Naive thymus-derived CD4-positive, alpha-beta T cell (primary cell): Measurements from ENCODE around the gene TOX2. TPM values are rescaled to one million over a fixed set of nuclear protein-coding genes. Genes with fewer than 3 reads are reported as not detected.

Experiments
- ATAC-seq: fragments of 150-1000 bp; cut with Tn5 transposase; 2 replicates; pipeline ENCODE4 v1.10.0; 2021; ENCODE audit warnings: mild to moderate bottlenecking, moderate library complexity
- CTCF ChIA-PET: fragments of 350-600 bp; sonication (Branson Sonifier 250); formaldehyde crosslinking; loops from one replicate; lab custom pipeline; 2021; ENCODE audit warnings: antibody characterized with exemption; lab: Charles Lee
- POLR2A ChIA-PET: fragments of 350-600 bp; sonication (Branson Sonifier 250); formaldehyde crosslinking; loops from one replicate; lab custom pipeline; 2021; ENCODE audit warnings: antibody characterized with exemption, inconsistent platforms; lab: Charles Lee
- DNase-seq, 9 donors: peaks; one replicate each; pipeline versions ENCODE4 v3.0.0 to v3.0.0-alpha.2; 2020 to 2022; ENCODE audit warnings: mixed read lengths in 1 of 9
- H3K27ac ChIP-seq: one replicate; pipeline ENCODE4 v1.7.0; 2013; ENCODE audit warnings: mild to moderate bottlenecking, low read depth, low read length, moderate library complexity
- H3K27me3 ChIP-seq, 2 donors: one replicate each; pipeline ENCODE4 v1.7.0; 2013; ENCODE audit warnings: low read length in 2 of 2, mild to moderate bottlenecking in 2 of 2, moderate library complexity in 2 of 2; ENCODE audit not compliant: control insufficient read depth in 2 of 2, insufficient read depth in 2 of 2
- H3K36me3 ChIP-seq, 3 experiments: 1 replicate in 2 of 3; 2 replicates in 1 of 3; pipeline ENCODE4 v1.7.0; 2013; ENCODE audit warnings: low read length in 3 of 3, mild to moderate bottlenecking in 3 of 3, moderate library complexity in 1 of 3; ENCODE audit not compliant: insufficient read depth in 3 of 3, control insufficient read depth in 2 of 3
- H3K4me1 ChIP-seq, 2 donors: one replicate each; pipeline ENCODE4 v1.7.0; 2013; ENCODE audit warnings: low read length in 2 of 2, mild to moderate bottlenecking in 2 of 2, moderate library complexity in 1 of 2; ENCODE audit not compliant: control insufficient read depth in 2 of 2, insufficient read depth in 2 of 2
- H3K4me3 ChIP-seq: 2 replicates; pipeline ENCODE4 v1.7.0; 2013; ENCODE audit warnings: mild to moderate bottlenecking, low read length
- H3K9me3 ChIP-seq, 3 experiments: 1 replicate in 2 of 3; 2 replicates in 1 of 3; pipeline ENCODE4 v1.7.0; 2013; ENCODE audit warnings: low read length in 3 of 3; ENCODE audit not compliant: control insufficient read depth in 2 of 3
- H3K27ac Mint-ChIP-seq, 9 donors: one replicate each; pipeline ENCODE4 v1.8.0; 2020 to 2022; ENCODE audit warnings: mixed read lengths in 9 of 9, mild to moderate bottlenecking in 8 of 9, moderate library complexity in 5 of 9, inconsistent platforms in 2 of 9
- H3K27me3 Mint-ChIP-seq, 5 donors: one replicate each; pipeline ENCODE4 v1.8.0; 2021 to 2022; ENCODE audit warnings: mixed read lengths in 5 of 5, mild to moderate bottlenecking in 1 of 5
- H3K36me3 Mint-ChIP-seq, 5 donors: one replicate each; pipeline ENCODE4 v1.8.0; 2020 to 2022; ENCODE audit warnings: mixed read lengths in 5 of 5, mild to moderate bottlenecking in 3 of 5, inconsistent platforms in 1 of 5
- H3K4me1 Mint-ChIP-seq, 7 donors: one replicate each; pipeline ENCODE4 v1.8.0; 2020 to 2022; ENCODE audit warnings: mixed read lengths in 7 of 7, mild to moderate bottlenecking in 3 of 7, inconsistent platforms in 1 of 7
- H3K4me3 Mint-ChIP-seq, 10 donors: one replicate each; pipeline ENCODE4 v1.8.0; 2020 to 2022; ENCODE audit warnings: mild to moderate bottlenecking in 10 of 10, mixed read lengths in 10 of 10, moderate library complexity in 6 of 10, inconsistent platforms in 2 of 10
- H3K9me3 Mint-ChIP-seq, 11 donors: one replicate each; pipeline ENCODE4 v1.8.0; 2020 to 2022; ENCODE audit warnings: mixed read lengths in 11 of 11, mild to moderate bottlenecking in 4 of 11, inconsistent platforms in 1 of 11, moderate library complexity in 1 of 11
- intact Hi-C, 2 donors: fragments of 100-400 bp; cut with micrococcal nuclease; formaldehyde crosslinking; loops; one replicate each; pipeline ENCODE4 v1.15.1; 2023
- polyA plus RNA-seq, 2 donors: library from polyadenylated mRNA; unstranded; fragments of 300-500 nt; fragmentation: Illumina TruSeq; gene quantifications; one replicate each; pipeline ENCODE4 v1.2.3, GENCODE V29; 2021
- total RNA-seq, 6 experiments: library from RNA in 5 of 6; stranded (reverse) in 5 of 6; gene quantifications; 1 replicate in 5 of 6; 2 replicates in 1 of 6; pipeline ENCODE4 v1.2.3 and lab custom pipeline; 2021 to 2026

Gene TOX2, protein sequence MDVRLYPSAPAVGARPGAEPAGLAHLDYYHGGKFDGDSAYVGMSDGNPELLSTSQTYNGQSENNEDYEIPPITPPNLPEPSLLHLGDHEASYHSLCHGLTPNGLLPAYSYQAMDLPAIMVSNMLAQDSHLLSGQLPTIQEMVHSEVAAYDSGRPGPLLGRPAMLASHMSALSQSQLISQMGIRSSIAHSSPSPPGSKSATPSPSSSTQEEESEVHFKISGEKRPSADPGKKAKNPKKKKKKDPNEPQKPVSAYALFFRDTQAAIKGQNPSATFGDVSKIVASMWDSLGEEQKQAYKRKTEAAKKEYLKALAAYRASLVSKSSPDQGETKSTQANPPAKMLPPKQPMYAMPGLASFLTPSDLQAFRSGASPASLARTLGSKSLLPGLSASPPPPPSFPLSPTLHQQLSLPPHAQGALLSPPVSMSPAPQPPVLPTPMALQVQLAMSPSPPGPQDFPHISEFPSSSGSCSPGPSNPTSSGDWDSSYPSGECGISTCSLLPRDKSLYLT
- total RNA-seq (1 to 10 TPM in 2 of 5 experiments, under 1 TPM in 3; 0.22 to 7.1 (median 0.96) TPM), polyA plus RNA-seq (1 to 10 TPM; 1.6 to 4.0 TPM), total RNA-seq (lab: John Stamatoyannopoulos, UW) (0.94 reads per million)

DNA sequence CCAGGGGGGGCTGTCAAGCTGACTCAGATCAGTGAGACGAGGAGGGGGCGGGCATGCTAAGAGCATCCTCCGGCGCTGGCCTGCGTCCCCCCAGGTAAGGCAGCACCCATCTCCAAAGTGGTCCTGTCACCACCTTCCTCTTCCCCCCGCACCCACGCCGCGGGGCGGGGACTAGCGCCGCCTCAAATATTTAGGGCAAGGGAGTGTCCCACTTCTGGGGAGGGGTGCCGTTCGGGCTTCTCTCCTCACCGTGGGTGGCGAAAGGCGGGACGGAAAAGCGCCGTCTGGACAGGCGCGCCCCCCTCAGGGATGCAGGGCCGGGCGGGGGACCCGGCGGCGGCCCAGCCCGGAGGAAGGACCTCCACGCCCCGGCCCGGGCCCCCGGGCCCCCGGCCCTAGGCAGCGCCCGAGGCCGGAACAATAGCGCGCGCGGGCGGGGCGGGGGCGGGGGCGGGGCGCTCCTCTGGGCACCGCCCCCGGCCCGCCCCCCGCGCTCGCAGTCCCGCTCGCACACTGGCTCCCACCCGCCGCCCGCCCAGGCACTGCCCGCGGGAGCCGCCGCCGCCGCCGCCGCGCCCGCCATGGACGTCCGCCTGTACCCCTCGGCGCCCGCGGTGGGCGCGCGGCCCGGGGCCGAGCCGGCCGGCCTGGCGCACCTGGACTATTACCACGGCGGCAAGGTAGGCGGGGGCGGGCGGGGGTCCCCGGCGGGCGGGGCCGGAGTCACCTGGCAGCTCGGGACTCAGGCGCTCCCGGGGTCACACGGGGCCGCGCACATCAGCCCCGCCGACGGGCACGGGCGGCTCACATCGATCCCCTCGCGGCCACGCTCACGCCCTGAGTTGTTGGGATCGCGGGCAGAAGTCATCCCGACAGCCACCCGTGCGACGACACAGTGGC lies at the start of gene TOX2:
Gene TOX2, plus strand, starts transcription at position 542 of the 900 bp plus-strand sequence. Its CDS starts 40 bp downstream, at position 582.
- DNase-seq (peak; percentile 12 to 59 (median 42)), ATAC-seq (peak; percentile 86)
- H3K4me1 Mint-ChIP-seq: peaks cover 12 to 28% (median 21%) of the 10 kb centered on the region in 7 donors
- peak within 1 kb of the TSS in 8 of 9 donors; percentile 70 to 94 (median 78) for H3K27ac Mint-ChIP-seq
- intact Hi-C loops: loop anchor here in 1 of 2 donors (5.0 kb wide), 1 partner anchor 162 kb away; no protein-coding TSS in a partner anchor
- Histone ChIP-seq H3K4me1 (peaks cover 14 to 16% of the 10 kb centered on the region in 2 donors), H3K27me3 (peaks cover 0 to 6% of the 10 kb centered on the region in 2 donors), H3K4me3 (peak within 1 kb of the TSS; percentile 57), H3K36me3 (no peaks in the 10 kb centered on the region), H3K9me3 (peaks cover 0 to 5% (median 0%) of the 10 kb centered on the region in 3 experiments), H3K27ac (no peak within 1 kb of the TSS)
- H3K9me3 Mint-ChIP-seq: peaks cover 1 to 24% (median 6%) of the 10 kb centered on the region in 11 donors
- peaks cover 26 to 62% (median 34%) of the 10 kb centered on the region in 5 donors for H3K27me3 Mint-ChIP-seq
- peaks cover 0 to 28% (median 4%) of the 10 kb centered on the region in 5 donors for H3K36me3 Mint-ChIP-seq
- peak within 1 kb of the TSS; percentile 78 to 97 (median 88) for H3K4me3 Mint-ChIP-seq
- CTCF ChIA-PET: no interaction called here
- POLR2A ChIA-PET: no interaction called here

DNA sequence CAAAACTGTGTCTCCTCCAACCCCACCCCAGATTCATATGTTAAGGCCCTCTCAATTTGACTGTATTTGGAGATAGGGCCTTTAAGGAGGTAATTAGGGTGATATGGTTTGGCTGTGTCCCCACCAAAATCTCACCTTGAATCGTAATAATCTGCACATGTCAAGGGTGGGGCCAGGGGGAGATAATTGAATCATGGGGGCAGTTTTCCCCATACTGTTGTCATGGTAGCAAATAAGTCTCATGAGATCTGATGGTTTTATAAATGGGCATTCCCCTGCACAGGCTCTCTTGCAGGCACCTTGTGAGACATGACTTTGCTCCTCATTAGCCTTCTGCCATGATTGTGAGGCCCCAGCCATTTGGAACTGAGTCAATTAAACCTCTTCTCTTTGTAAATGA lies 46.6 kb upstream of the TOX2 start:
- Mint-ChIP-seq H3K36me3 (no peaks in the 10 kb centered on the region), H3K9me3 (no peaks in the 10 kb centered on the region), H3K4me3 (no peak overlapping the region), H3K27ac (no peak overlapping the region), H3K4me1 (peaks cover 0 to 5% (median 0%) of the 10 kb centered on the region in 7 donors), H3K27me3 (peaks cover 0 to 18% (median 0%) of the 10 kb centered on the region in 5 donors)
- no peaks in the 10 kb centered on the region for H3K36me3 ChIP-seq
- CTCF ChIA-PET: no interaction called here
- no peak overlapping the region for H3K27ac ChIP-seq
- POLR2A ChIA-PET: no interaction called here
- intact Hi-C loops: no loop called here
- no peaks in the 10 kb centered on the region for H3K9me3 ChIP-seq
- H3K27me3 ChIP-seq: no peaks in the 10 kb centered on the region
- no peak overlapping the region for H3K4me3 ChIP-seq
- H3K4me1 ChIP-seq: no peaks in the 10 kb centered on the region
- ATAC-seq: no peak
- DNase-seq: no peak

DNA sequence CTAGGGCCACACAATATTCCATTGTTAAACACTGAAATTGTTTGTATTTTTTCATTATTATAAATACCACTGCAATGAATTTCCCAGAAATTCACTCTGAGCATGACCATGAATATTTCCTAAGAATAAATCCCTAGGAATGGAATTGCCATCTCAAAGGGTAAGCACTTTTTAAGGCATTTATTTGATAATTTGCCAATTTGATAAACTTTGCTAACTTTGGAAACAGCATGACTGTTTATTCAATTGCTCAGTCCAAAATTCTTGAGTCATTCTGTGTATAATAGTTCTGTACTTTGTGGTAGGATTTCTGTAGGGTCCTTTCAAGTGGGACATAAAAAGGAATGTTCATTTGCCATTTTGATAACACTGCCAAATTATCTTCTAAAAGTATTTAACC lies 44.2 kb upstream of the TOX2 start:
- ATAC-seq (no peak), DNase-seq (no peak)
- Mint-ChIP-seq H3K36me3 (no peaks in the 10 kb centered on the region), H3K9me3 (peaks cover 0 to under 1% (median 0%) of the 10 kb centered on the region in 11 donors), H3K4me3 (no peak overlapping the region), H3K27me3 (peaks cover 0 to 36% (median 0%) of the 10 kb centered on the region in 5 donors), H3K4me1 (peaks cover 0 to 5% (median 0%) of the 10 kb centered on the region in 7 donors), H3K27ac (no peak overlapping the region)
- no peak overlapping the region for H3K4me3 ChIP-seq
- no peak overlapping the region for H3K27ac ChIP-seq
- no peaks in the 10 kb centered on the region for H3K27me3 ChIP-seq
- H3K9me3 ChIP-seq: no peaks in the 10 kb centered on the region
- H3K4me1 ChIP-seq: no peaks in the 10 kb centered on the region
- intact Hi-C loops: no loop called here
- ChIA-PET CTCF (no interaction called here), POLR2A (no interaction called here)
- no peaks in the 10 kb centered on the region for H3K36me3 ChIP-seq

DNA sequence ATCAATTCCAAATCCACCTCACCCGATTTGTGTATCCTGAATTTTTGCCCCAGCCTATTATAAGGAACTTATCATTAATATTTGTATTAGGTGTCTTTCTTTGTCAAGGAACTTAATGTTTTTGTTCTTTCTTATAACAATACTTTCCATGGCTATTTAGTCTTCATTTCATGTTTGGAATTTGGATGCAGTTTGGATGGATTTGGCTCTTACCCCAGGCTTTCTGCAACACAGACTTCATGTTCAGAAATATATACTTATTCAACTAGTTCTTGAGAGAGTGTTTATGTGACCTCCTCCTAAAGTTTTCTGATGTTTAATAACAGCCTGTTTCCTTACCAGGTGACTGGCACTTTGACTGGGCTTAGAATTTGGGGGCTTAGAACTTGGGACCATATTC lies 35.9 kb upstream of the TOX2 start:
- H3K36me3 ChIP-seq: no peaks in the 10 kb centered on the region
- H3K27me3 ChIP-seq: no peaks in the 10 kb centered on the region
- no peaks in the 10 kb centered on the region for H3K4me1 ChIP-seq
- DNase-seq: no peak
- no peak overlapping the region for H3K27ac Mint-ChIP-seq
- H3K27me3 Mint-ChIP-seq: peaks cover 5 to 51% (median 11%) of the 10 kb centered on the region in 5 donors
- no peak overlapping the region for H3K27ac ChIP-seq
- no peak for ATAC-seq
- CTCF ChIA-PET: no interaction called here
- H3K4me3 Mint-ChIP-seq: no peak overlapping the region
- peaks cover 0 to 11% (median 0%) of the 10 kb centered on the region in 11 donors for H3K9me3 Mint-ChIP-seq
- H3K4me1 Mint-ChIP-seq: peaks cover 0 to 4% (median 0%) of the 10 kb centered on the region in 7 donors
- POLR2A ChIA-PET: no interaction called here
- intact Hi-C loops: no loop called here
- no peak overlapping the region for H3K4me3 ChIP-seq
- peaks cover 0 to 5% (median 3%) of the 10 kb centered on the region in 5 donors for H3K36me3 Mint-ChIP-seq
- H3K9me3 ChIP-seq: no peaks in the 10 kb centered on the region

DNA sequence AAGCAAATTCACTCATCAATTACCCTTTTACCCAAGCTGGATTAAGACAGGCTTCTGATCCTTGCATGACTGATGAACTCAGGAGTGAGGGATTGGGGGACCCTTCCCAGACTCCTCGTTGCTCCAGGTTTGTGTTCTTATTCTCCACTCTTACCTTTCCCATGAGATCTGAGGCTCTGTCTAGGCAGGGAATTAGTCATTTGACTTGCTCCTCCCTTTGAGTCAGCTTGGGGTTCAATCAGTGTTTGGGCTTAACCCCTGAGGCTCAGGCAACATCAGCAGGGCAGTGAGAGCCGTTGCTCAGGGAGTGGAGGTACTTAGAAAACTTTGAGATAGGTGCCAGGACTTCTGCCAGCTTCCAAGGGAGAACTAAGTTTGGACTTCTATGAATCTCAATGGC lies 20.7 kb upstream of the TOX2 start:
- Histone ChIP-seq H3K9me3 (peaks cover 0 to 8% (median 0%) of the 10 kb centered on the region in 3 experiments), H3K36me3 (no peaks in the 10 kb centered on the region), H3K27me3 (no peaks in the 10 kb centered on the region), H3K4me1 (no peaks in the 10 kb centered on the region), H3K4me3 (no peak overlapping the region), H3K27ac (no peak overlapping the region)
- CTCF ChIA-PET: no interaction called here
- Mint-ChIP-seq H3K4me1 (no peaks in the 10 kb centered on the region), H3K36me3 (peaks cover 4 to 13% (median 9%) of the 10 kb centered on the region in 5 donors), H3K27me3 (peaks cover 4 to 47% (median 10%) of the 10 kb centered on the region in 5 donors), H3K9me3 (peaks cover 11 to 50% (median 28%) of the 10 kb centered on the region in 11 donors), H3K27ac (no peak overlapping the region), H3K4me3 (no peak overlapping the region)
- ATAC-seq (no peak), DNase-seq (no peak)
- intact Hi-C loops: no loop called here
- POLR2A ChIA-PET: no interaction called here

DNA sequence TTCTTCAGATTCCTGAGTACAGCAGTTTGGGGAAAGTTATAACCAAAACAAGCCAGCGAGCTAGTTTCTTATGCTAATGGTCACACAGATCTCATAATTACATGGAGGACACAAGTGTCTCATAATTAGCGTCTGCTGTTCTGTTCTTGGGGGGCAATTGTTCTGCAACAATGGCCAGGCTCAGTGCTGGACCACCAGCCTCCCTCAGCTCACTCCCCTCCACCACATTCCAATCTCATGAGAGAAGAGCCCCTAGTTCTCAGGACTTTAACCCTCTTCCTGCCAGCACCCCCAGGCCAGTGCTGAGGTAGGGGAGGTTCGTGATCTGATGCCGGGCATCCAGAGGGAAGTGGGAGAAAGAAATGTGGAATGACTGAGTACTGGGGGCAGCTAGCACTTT lies 20.2 kb upstream of the TOX2 start:
- intact Hi-C loops: no loop called here
- DNase-seq (no peak), ATAC-seq (no peak)
- no peaks in the 10 kb centered on the region for H3K4me1 ChIP-seq
- H3K36me3 ChIP-seq: no peaks in the 10 kb centered on the region
- Mint-ChIP-seq H3K36me3 (peaks cover 3 to 10% (median 7%) of the 10 kb centered on the region in 5 donors), H3K4me1 (no peaks in the 10 kb centered on the region), H3K27me3 (peaks cover 2 to 46% (median 7%) of the 10 kb centered on the region in 5 donors), H3K4me3 (no peak overlapping the region), H3K27ac (no peak overlapping the region), H3K9me3 (peaks cover 9 to 44% (median 22%) of the 10 kb centered on the region in 11 donors)
- no peaks in the 10 kb centered on the region for H3K27me3 ChIP-seq
- H3K4me3 ChIP-seq: no peak overlapping the region
- CTCF ChIA-PET: no interaction called here
- H3K9me3 ChIP-seq: peaks cover 0 to 8% (median 0%) of the 10 kb centered on the region in 3 experiments
- no peak overlapping the region for H3K27ac ChIP-seq
- POLR2A ChIA-PET: no interaction called here
